A549 (cell line): ENCODE data around the gene GNG5. TPM values are rescaled to one million over a fixed set of nuclear protein-coding genes. Genes with fewer than 3 reads are reported as not detected.

Experiments used
- polyA plus RNA-seq, 4 experiments: library from polyadenylated mRNA; depleted of rRNA in 3 of 4; stranded (reverse); fragments of >200 nt; fragmentation: RNase III in 1 of 4; extraction: RNeasy Plus Mini Kit Qiagen cat#74134 plus additional on column Dnase treatment in 1 of 4; gene quantifications; 2 replicates in 3 of 4; 3 replicates in 1 of 4; pipeline ENCODE4 v1.2.3, GENCODE V29; 2011 to 2017

Gene GNG5
- polyA plus RNA-seq, 2 of the 4 experiments (the other 2 are of a cell fraction) = 59.3 to 135 TPM

Other genes with a start within 250 kb of the GNG5 start
- gene SAMD13, start 204.9 kb downstream of the GNG5 start, polyA plus RNA-seq (2011; rRNA removed) = 1.8 and 2.4 TPM in 2 replicates
- gene SAMD13, start 204.9 kb downstream of the GNG5 start, polyA plus RNA-seq (2017; fragmentation: RNase III; extraction: RNeasy Plus Mini Kit Qiagen cat#74134 plus additional on column Dnase treatment) = 0.28 to 0.59 TPM (median 0.53 TPM) in 3 replicates
- not detected in 2 replicates for gene DNASE2B, start 108.1 kb downstream of the GNG5 start, polyA plus RNA-seq (2011; rRNA removed)
- gene DNASE2B, start 108.1 kb downstream of the GNG5 start, polyA plus RNA-seq (2017; fragmentation: RNase III; extraction: RNeasy Plus Mini Kit Qiagen cat#74134 plus additional on column Dnase treatment) = not detected in 3 replicates
- 42.4 and 49.8 TPM in 2 replicates for gene RPF1, start 27.3 kb downstream of the GNG5 start, polyA plus RNA-seq (2011; rRNA removed)
- 27.9 to 29.3 TPM (median 28.2 TPM) in 3 replicates for gene RPF1, start 27.3 kb downstream of the GNG5 start, polyA plus RNA-seq (2017; fragmentation: RNase III; extraction: RNeasy Plus Mini Kit Qiagen cat#74134 plus additional on column Dnase treatment)
- gene SPATA1, start 195 bp downstream of the GNG5 start, polyA plus RNA-seq (2011; rRNA removed) = 0.54 and 1.2 TPM in 2 replicates
- 0.26 to 0.49 TPM (median 0.42 TPM) in 3 replicates for gene SPATA1, start 195 bp downstream of the GNG5 start, polyA plus RNA-seq (2017; fragmentation: RNase III; extraction: RNeasy Plus Mini Kit Qiagen cat#74134 plus additional on column Dnase treatment)
- 20.8 and 25.3 TPM in 2 replicates for gene CTBS, start 67.9 kb upstream of the GNG5 start, polyA plus RNA-seq (2011; rRNA removed)
- gene CTBS, start 67.9 kb upstream of the GNG5 start, polyA plus RNA-seq (2017; fragmentation: RNase III; extraction: RNeasy Plus Mini Kit Qiagen cat#74134 plus additional on column Dnase treatment) = 5.6 to 6.9 TPM (median 6.7 TPM) in 3 replicates
- 14.7 and 20.6 TPM in 2 replicates for gene SSX2IP, start 183.9 kb upstream of the GNG5 start, polyA plus RNA-seq (2011; rRNA removed)
- gene SSX2IP, start 183.9 kb upstream of the GNG5 start, polyA plus RNA-seq (2017; fragmentation: RNase III; extraction: RNeasy Plus Mini Kit Qiagen cat#74134 plus additional on column Dnase treatment) = 13.7 to 15.2 TPM (median 14.8 TPM) in 3 replicates